Right atrium auricular region (tissue), 2 donors: Measurements from ENCODE around the gene RAD50. TPM values are rescaled to one million over a fixed set of nuclear protein-coding genes. Genes with fewer than 3 reads are reported as not detected.
"Not testable (repeated sequence)": the region's sequence is repeated elsewhere in the genome, so short reads cannot be mapped to it uniquely, and the experiment has no call there.

ENCODE experiments used
- DNase-seq: peaks from one replicate; pipeline ENCODE4 v3.0.0-alpha.2; 2019; ENCODE audit warnings: low spot score
- H3K27ac ChIP-seq, 2 donors: fragments of 200-600 bp; sonication (generic); 1 replicate in 1 of 2; 2 replicates in 1 of 2; pipeline ENCODE4 v1.5.1; 2016 to 2019
- H3K27me3 ChIP-seq, 2 donors: fragments of 200-600 bp; sonication (generic); one replicate each; pipeline versions ENCODE4 v1.5.1 to v1.6.0; 2017 to 2019
- H3K36me3 ChIP-seq: fragments of 200-600 bp; sonication (generic); one replicate; pipeline ENCODE4 v1.5.1; 2016
- H3K4me1 ChIP-seq, 2 donors: fragments of 200-600 bp; sonication (generic); one replicate each; pipeline versions ENCODE4 v1.5.1 to v1.6.0; 2017 to 2019
- H3K4me3 ChIP-seq, 2 donors: fragments of 200-600 bp; sonication (generic); 1 replicate in 1 of 2; 2 replicates in 1 of 2; pipeline ENCODE4 v1.5.1; 2017 to 2019; ENCODE audit warnings: mild to moderate bottlenecking in 1 of 2, moderate library complexity in 1 of 2
- H3K9me3 ChIP-seq, 2 donors: fragments of 200-600 bp; sonication (generic); one replicate each; pipeline ENCODE4 v1.5.1; 2019
- CTCF ChIP-seq, 2 donors: fragments of 200-600 bp; sonication (generic); IDR thresholded peaks; one replicate each; pipeline ENCODE4 v1.5.1; 2019; ENCODE audit warnings: antibody characterized with exemption in 2 of 2
- total RNA-seq, 2 donors: library from RNA; depleted of rRNA; stranded (reverse); fragments of >200 nt; gene quantifications; one replicate each; pipeline ENCODE4 v1.1.0, GENCODE V29; 2016

RAD50 gene
- total RNA-seq, 2 donors from 2014 or later: 11.5 to 18.6 TPM

- DNase-seq: no peak
- TF ChIP-seq CTCF (IDR thresholded peaks at IDR 0.05): no peak
- no peaks in the 10 kb centered on the region for H3K36me3 ChIP-seq
Measured at GRCh38 chr5:132629230-132629944, 72.6 kb downstream of the RAD50 start.

GRCh38 chr5:132633587-132633986 is 76.8 kb downstream of the RAD50 start:
- not testable (repeated sequence) for H3K9me3 ChIP-seq, H3K4me1 ChIP-seq, H3K27me3 ChIP-seq, H3K27ac ChIP-seq, DNase-seq, H3K4me3 ChIP-seq
- H3K36me3 ChIP-seq: peaks cover 12% of the 10 kb centered on the region

More at GRCh38 chr5:132629230-132629944, 72.6 kb downstream of the RAD50 start:
- Histone ChIP-seq H3K27ac (no peak overlapping the region), H3K27me3 (no peaks in the 10 kb centered on the region), H3K9me3 (no peaks in the 10 kb centered on the region), H3K4me1 (no peaks in the 10 kb centered on the region), H3K4me3 (no peak overlapping the region)

GRCh38 chr5:132635873-132636272 is 79.1 kb downstream of the RAD50 start:
- Histone ChIP-seq H3K36me3 (peaks cover 35% of the 10 kb centered on the region), H3K9me3 (no peaks in the 10 kb centered on the region), H3K27me3 (no peaks in the 10 kb centered on the region), H3K4me3 (no peak overlapping the region), H3K4me1 (no peaks in the 10 kb centered on the region), H3K27ac (no peak overlapping the region)
- DNase-seq: no peak
- no peak for TF ChIP-seq CTCF (IDR thresholded peaks at IDR 0.05)

- Histone ChIP-seq H3K36me3 (peaks cover 42% of the 10 kb centered on the region), H3K4me3 (no peak overlapping the region), H3K9me3 (no peaks in the 10 kb centered on the region), H3K27ac (no peak overlapping the region), H3K27me3 (no peaks in the 10 kb centered on the region), H3K4me1 (no peaks in the 10 kb centered on the region)
- DNase-seq: no peak
- TF ChIP-seq CTCF (IDR thresholded peaks at IDR 0.05): no peak
Measured at GRCh38 chr5:132637241-132637640, 80.5 kb downstream of the RAD50 start.

- TF ChIP-seq CTCF (IDR thresholded peaks at IDR 0.05): no peak
- Histone ChIP-seq H3K4me1 (no peaks in the 10 kb centered on the region), H3K27me3 (no peaks in the 10 kb centered on the region), H3K36me3 (peaks cover 48% of the 10 kb centered on the region), H3K4me3 (no peak overlapping the region), H3K27ac (no peak overlapping the region), H3K9me3 (no peaks in the 10 kb centered on the region)
- DNase-seq: no peak
Measured at GRCh38 chr5:132639706-132640130, 82.9 kb downstream of the RAD50 start.

GRCh38 chr5:132640613-132641012 is 83.8 kb downstream of the RAD50 start:
- TF ChIP-seq CTCF (IDR thresholded peaks at IDR 0.05): no peak
- H3K27ac ChIP-seq: no peak overlapping the region
- no peaks in the 10 kb centered on the region for H3K27me3 ChIP-seq
- no peaks in the 10 kb centered on the region for H3K9me3 ChIP-seq
- H3K4me3 ChIP-seq: no peak overlapping the region
- H3K36me3 ChIP-seq: peaks cover 48% of the 10 kb centered on the region
- H3K4me1 ChIP-seq: no peaks in the 10 kb centered on the region
- DNase-seq: no peak
